HepG2 (cell line): ENCODE data around the gene TRMU.

Experiments
- BRD4 ChIP-seq: sonication (generic); formaldehyde crosslinking; IDR thresholded peaks from 2 replicates; pipeline ENCODE4 v1.4.0; 2020; ENCODE audit warnings: missing genetic modification reagents
- CEBPZ ChIP-seq: IDR thresholded peaks from 2 replicates; pipeline ENCODE4 v1.6.1; 2012; ENCODE audit warnings: low read length, improper control_type of control experiment
- CREM ChIP-seq, 2 experiments: sonication (generic) in 1 of 2; formaldehyde crosslinking in 1 of 2; IDR thresholded peaks; 2 replicates each; pipeline versions ENCODE4 v1.4.0 to v1.6.1; 2016 to 2020; ENCODE audit warnings: antibody characterized with exemption in 1 of 2, mild to moderate bottlenecking in 1 of 2, missing genetic modification reagents in 1 of 2
- ELF4 ChIP-seq: sonication (generic); formaldehyde crosslinking; IDR thresholded peaks from 2 replicates; pipeline ENCODE4 v1.5.0; 2020; ENCODE audit warnings: missing genetic modification reagents, mild to moderate bottlenecking, moderate library complexity, borderline replicate concordance
- ZBTB25 ChIP-seq: IDR thresholded peaks from 2 replicates; pipeline ENCODE4 v1.6.1; 2018; ENCODE audit warnings: missing genetic modification reagents
- ZNF121 ChIP-seq: sonication (generic); formaldehyde crosslinking; IDR thresholded peaks from 2 replicates; pipeline ENCODE4 v1.5.0; 2020; ENCODE audit warnings: mild to moderate bottlenecking, missing genetic modification reagents
- TF ChIP-seq, protein P1 (sequence below): IDR thresholded peaks from 2 replicates; pipeline ENCODE4 v1.4.0; 2020; ENCODE audit warnings: mild to moderate bottlenecking, missing genetic modification reagents
- TF ChIP-seq, protein P2 (sequence below): sonication (generic); formaldehyde crosslinking; IDR thresholded peaks from 2 replicates; pipeline ENCODE4 v1.5.0; 2020; ENCODE audit warnings: mild to moderate bottlenecking, missing genetic modification reagents, moderate library complexity

GRCh38 chr22:46364341-46365165 is 29.0 kb downstream of the TRMU start:
- TF ChIP-seq CEBPZ (no peak), ZBTB25 (no peak), BRD4 (CRISPR knock-in tag) (no peak), CREM (IDR thresholded peaks at IDR 0.05) (no peak), CREM (CRISPR knock-in tag; IDR thresholded peaks at IDR 0.05) (no peak), ZNF121 (CRISPR knock-in tag) (no peak), ELF4 (CRISPR knock-in tag) (no peak)
- TF ChIP-seq, protein P1, sequence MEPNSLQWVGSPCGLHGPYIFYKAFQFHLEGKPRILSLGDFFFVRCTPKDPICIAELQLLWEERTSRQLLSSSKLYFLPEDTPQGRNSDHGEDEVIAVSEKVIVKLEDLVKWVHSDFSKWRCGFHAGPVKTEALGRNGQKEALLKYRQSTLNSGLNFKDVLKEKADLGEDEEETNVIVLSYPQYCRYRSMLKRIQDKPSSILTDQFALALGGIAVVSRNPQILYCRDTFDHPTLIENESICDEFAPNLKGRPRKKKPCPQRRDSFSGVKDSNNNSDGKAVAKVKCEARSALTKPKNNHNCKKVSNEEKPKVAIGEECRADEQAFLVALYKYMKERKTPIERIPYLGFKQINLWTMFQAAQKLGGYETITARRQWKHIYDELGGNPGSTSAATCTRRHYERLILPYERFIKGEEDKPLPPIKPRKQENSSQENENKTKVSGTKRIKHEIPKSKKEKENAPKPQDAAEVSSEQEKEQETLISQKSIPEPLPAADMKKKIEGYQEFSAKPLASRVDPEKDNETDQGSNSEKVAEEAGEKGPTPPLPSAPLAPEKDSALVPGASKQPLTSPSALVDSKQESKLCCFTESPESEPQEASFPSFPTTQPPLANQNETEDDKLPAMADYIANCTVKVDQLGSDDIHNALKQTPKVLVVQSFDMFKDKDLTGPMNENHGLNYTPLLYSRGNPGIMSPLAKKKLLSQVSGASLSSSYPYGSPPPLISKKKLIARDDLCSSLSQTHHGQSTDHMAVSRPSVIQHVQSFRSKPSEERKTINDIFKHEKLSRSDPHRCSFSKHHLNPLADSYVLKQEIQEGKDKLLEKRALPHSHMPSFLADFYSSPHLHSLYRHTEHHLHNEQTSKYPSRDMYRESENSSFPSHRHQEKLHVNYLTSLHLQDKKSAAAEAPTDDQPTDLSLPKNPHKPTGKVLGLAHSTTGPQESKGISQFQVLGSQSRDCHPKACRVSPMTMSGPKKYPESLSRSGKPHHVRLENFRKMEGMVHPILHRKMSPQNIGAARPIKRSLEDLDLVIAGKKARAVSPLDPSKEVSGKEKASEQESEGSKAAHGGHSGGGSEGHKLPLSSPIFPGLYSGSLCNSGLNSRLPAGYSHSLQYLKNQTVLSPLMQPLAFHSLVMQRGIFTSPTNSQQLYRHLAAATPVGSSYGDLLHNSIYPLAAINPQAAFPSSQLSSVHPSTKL: no peak
- TF ChIP-seq, protein P2, sequence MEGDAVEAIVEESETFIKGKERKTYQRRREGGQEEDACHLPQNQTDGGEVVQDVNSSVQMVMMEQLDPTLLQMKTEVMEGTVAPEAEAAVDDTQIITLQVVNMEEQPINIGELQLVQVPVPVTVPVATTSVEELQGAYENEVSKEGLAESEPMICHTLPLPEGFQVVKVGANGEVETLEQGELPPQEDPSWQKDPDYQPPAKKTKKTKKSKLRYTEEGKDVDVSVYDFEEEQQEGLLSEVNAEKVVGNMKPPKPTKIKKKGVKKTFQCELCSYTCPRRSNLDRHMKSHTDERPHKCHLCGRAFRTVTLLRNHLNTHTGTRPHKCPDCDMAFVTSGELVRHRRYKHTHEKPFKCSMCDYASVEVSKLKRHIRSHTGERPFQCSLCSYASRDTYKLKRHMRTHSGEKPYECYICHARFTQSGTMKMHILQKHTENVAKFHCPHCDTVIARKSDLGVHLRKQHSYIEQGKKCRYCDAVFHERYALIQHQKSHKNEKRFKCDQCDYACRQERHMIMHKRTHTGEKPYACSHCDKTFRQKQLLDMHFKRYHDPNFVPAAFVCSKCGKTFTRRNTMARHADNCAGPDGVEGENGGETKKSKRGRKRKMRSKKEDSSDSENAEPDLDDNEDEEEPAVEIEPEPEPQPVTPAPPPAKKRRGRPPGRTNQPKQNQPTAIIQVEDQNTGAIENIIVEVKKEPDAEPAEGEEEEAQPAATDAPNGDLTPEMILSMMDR: no peak
